ENCODE measurements around the gene TUBB1.
A peak's percentile ranks its signal among the peaks of the same experiment; 100 is the strongest.
"Not testable (repeated sequence)": the region's sequence is repeated elsewhere in the genome, so short reads cannot be mapped to it uniquely, and the experiment has no call there.

The TUBB1 gene

DNA sequence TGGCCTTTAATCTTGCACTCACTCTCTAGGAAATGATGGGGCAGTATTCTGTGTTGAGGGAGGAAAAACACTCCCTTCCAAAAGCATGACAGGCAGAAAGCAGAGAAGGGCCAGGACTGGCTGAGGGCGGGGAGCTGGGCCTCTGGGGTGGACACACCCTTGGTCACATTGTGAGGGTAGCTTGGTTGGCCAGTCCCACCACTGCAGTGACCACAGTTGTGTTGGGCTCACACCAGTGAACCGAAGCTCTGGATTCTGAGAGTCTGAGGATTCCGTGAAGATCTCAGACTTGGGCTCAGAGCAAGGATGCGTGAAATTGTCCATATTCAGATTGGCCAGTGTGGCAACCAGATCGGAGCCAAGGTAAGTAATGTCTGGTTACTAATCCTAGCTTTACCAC lies at the start of gene TUBB1:
Gene TUBB1 (plus strand): TSS at position 213 of the 400 bp plus-strand sequence. CDS start 94 bp downstream, at position 307.
- no peak for DNase-seq (ENCODE audit: low read depth in 1 of 2, low spot score in 1 of 2)

DNA sequence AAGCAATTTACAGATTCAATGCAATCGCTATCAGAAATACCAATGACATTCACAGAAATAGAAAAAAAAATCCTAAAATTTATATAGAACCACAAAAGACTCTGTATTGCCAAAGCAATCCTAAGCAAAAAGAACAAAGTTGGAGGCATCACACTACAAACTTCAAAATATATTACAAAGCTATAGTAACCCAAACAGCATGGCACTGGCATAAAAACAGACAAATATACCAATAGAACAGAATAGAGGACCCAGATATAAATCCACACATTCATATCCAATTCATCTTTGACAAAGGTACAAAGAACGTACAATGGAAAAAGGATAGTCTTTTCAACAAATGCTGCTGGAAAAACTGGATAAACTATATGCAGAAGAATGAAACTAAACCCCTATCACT lies 49.8 kb upstream of the TUBB1 start:
- no peak for DNase-seq (ENCODE audit: low read depth in 1 of 2, low spot score in 1 of 2)

DNA sequence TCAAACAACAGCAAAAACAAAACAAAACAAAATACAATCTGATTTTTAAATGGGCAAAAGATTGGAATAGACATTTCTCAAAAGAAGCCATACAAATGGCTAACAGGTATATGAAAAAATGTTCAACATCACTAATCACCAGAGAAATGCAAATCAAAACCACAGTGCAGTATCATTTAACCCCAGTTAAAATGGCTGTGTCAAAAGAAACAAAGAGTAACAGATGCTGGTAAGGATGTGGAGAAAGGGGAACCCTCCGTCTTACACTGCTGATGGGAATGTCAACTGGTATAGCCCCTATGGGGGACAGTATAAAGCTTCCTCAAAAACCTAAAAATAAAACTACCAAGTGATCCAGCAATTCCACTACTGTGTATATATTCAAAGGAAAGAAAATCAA lies 49.1 kb upstream of the TUBB1 start:
- DNase-seq (ENCODE audit: low read depth in 1 of 2, low spot score in 1 of 2) = no peak

DNA sequence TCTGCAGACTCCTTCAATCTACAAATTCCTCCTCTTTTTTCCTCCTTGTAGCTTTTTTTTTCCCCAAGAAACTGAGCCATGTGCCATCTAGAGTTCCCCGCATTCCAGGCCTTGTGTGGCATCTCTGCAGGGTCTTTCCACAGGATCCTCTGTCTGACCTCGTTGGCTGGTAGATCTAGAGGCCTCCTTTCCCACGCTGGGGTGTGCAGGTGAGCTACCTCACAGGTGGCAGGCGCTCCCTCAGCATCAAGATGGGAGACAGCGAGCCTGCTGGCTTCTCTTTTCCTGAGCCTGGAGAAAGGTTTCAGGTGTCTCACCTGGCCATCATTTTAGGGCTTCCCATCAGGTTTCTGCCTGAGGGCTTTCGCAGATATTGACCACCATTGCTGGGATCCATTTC lies 47.8 kb upstream of the TUBB1 start:
- DNase-seq (ENCODE audit: low read depth in 1 of 2, low spot score in 1 of 2) = no peak

- DNase-seq (ENCODE audit: low read depth in 1 of 2, low spot score in 1 of 2) = no peak
Measured at GRCh38 chr20:58973179-58973578, 46.0 kb upstream of the TUBB1 start.

DNA sequence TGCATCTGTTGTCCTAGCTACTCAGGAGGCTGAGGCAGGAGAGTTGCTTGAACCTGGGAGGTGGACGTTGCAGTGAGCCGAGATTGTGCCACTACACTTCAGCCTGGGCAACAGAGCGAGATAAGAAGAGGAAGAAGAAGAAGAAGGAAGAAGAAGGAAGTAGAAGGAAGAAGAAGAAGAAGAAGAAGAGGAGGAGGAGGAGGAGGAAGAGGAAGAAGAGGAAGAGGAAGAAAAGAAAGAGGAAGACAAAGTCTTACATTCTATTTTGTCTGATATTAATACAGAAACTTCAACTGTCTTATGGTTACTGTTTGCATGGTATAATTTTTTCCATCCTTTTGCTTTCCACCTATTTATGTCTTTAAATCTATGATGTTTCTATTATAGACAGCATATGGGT lies 45.4 kb upstream of the TUBB1 start:
- DNase-seq (ENCODE audit: low read depth in 1 of 2, low spot score in 1 of 2) = no peak

DNA sequence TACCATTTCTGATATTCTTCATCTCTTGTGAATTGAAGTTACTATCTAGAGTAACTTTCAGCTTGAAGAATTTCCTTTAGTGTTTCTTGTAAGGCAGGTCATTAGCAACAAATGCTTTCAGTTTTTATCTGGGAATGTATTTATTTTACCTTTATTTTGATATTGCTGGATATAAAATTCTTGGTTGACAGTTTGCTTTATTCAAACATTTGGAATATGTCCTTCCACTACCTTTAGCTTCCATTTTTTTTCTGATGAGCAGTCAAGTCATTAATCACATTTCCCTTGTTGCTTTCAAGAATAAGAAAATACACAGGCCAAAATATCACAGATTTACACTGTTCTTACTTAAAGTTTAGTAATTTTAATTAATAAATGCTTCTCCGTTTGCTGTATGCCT lies 43.9 kb upstream of the TUBB1 start:
- DNase-seq (ENCODE audit: low read depth in 1 of 2, low spot score in 1 of 2) = no peak

- DNase-seq (ENCODE audit: low read depth in 1 of 2, low spot score in 1 of 2) = no peak
Measured at GRCh38 chr20:58976061-58976730, 43.0 kb upstream of the TUBB1 start.

DNA sequence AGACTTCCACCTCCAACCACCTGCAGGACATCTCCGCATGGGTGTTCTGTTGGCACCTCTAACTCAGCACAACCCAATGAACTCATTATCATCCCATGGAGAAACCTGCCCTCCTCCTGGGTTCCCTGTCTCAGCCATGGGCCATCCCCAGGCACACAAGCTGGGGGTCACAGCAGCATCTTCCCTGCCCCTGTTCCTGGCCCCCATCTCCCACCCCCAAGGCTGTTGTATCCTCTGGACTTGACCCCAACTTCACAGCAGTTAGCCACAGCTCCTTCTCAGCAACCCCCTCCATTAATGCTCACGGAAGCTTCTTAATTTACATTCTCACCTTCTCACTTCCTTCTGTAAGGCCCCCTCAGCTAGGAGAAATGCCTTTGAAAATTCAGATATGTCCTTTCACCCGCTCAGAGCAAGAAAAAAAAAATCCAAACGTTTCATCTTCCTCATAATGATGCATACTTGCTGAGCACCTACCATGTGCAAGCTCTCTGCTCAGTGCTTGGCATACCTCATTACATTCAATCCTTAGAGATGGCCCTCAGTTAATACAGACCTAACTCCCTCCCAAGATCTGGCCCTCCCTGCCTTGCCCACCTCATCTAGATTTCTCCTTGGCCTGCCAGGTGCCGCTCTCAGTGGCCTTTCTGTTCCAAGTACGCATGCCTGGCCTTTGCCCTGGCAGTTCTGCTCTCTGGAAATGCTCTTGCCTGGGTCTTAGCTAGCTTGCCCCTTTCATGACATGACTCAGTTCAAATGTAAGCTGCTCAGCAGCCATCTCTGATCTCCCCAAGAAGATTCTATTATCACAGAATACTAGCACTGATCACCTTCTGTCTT lies 40.7 kb upstream of the TUBB1 start:
- no peak for DNase-seq (ENCODE audit: low read depth in 1 of 2, low spot score in 1 of 2)

DNA sequence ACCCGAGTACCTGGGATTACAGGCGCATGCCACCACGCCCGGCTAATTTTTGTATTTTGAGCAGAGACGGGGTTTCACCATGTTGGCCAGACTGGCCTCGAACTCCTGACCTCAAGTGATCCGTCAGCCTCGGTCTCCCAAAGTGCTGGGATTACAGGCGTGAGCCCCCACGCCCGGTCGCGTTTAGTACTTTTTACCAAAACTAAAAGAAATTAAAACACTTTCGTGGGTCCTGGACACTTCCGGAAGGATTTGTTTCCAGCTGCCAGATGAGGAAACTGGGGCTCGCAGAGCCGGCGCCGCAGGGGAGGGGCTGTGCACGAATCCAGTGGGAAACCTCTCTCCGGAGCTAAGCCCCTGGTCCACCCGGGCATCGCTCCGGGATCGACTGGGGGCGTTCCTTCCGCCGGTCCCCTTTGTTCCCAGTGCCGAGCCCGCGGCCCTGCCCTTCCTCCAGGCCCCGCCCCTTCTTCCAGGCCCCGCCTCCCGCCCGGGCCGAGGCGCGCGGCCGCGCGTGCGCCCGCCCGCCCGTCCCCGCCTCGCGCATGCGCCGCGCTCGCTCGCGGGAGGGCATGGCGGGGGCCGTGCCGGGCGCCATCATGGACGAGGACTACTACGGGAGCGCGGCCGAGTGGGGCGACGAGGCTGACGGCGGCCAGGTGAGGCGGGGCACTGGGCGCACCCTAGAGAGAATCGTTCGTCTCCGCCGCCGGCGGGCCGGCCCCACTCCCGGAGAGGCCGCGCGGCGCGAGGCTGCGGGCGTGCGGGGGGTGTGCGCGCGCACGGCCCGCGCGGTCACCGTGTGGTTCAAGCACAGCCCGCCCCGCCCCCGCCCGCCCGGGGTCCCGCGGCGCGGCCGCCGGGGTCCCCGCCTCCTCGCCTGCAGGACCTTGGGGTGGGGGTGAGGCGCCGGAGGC lies 38.3 kb upstream of the TUBB1 start, which contains the start of gene NELFCD:
Gene NELFCD (plus strand): TSS at position 546 of the 917 bp plus-strand sequence. CDS start 54 bp downstream, at position 600.
- DNase-seq (ENCODE audit: low read depth in 1 of 2, low spot score in 1 of 2) = peak; percentile 78 to 83

DNA sequence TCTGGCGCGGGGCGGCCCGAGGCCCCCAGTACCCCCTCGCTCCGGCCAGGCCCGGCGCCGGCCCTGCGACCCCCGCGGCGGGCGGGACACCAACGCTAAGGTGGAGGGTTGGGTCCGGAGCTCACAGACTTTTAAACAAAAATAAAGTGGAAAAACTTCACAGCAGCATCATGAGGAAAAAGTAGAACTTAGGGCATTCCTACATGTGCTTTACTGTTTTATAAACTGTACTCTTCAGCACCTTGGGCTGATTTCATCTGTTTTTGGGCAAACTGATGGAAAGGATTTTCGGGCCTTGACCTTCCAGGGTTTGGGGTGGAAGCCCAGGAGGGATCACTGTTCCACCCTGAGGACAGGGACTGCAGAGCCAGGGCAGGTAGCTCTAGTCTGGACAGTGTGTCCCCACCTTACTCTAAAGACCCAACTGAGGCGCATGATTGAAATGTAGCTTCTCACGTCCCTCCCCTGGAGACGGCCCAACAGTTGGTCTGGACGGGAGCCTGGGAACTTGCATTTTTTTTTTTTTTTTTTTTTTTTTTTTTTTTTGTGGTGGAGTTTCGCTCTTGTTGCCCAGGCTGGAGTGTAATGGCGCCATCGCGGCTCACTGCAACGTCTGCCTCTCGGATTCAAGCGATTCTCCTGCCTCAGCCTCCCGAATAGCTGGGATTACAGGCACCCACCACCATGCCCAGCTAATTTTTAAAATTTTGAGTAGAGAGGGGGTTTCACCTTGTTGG lies 37.4 kb upstream of the TUBB1 start:
- no peak for DNase-seq (ENCODE audit: low read depth in 1 of 2, low spot score in 1 of 2)

DNA sequence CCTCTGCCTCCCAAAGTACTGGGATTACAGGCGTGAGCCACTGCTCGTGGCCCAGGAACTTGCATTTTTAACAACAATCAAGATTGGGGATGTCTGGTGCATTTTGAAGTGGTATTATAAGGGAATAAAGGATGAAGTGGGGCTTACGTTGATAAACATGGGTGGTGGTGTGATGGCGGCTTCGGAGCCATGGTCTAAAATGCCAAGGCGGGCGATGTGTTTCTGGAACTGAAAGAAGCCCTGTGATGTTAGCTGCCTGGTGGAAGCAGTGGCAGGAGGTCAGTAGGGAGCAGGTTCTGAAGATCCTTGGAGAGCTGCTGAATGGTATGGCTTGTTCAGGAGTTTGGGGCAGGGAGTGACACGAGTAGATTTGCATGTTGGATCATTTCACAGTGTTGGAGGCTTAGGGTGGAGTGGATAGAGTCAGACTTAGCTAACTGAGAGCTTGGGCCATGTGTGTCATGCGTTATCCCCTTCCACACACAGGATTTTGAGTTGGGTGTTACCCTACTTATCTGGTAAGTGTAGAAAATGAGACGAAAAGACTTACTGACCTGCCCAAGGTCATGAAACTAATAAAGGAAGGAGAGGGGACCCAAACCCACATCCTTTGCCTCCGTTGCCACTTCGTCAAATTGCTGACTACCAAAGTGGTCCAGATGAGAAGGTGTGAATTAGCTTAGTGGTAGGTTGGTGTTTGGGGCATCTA lies 36.7 kb upstream of the TUBB1 start:
- DNase-seq (ENCODE audit: low read depth in 1 of 2, low spot score in 1 of 2) = no peak

- DNase-seq (ENCODE audit: low read depth in 1 of 2, low spot score in 1 of 2) = not testable (repeated sequence)
Measured at GRCh38 chr20:58983115-58983468, 36.1 kb upstream of the TUBB1 start.

GRCh38 chr20:58984691-58985090 lies 34.5 kb upstream of the TUBB1 start:
- DNase-seq (ENCODE audit: low read depth in 1 of 2, low spot score in 1 of 2) = no peak

GRCh38 chr20:58985656-58986055 lies 33.6 kb upstream of the TUBB1 start:
- no peak for DNase-seq (ENCODE audit: low read depth in 1 of 2, low spot score in 1 of 2)

GRCh38 chr20:58986286-58986967 lies 32.8 kb upstream of the TUBB1 start:
- DNase-seq (ENCODE audit: low read depth in 1 of 2, low spot score in 1 of 2) = no peak

DNA sequence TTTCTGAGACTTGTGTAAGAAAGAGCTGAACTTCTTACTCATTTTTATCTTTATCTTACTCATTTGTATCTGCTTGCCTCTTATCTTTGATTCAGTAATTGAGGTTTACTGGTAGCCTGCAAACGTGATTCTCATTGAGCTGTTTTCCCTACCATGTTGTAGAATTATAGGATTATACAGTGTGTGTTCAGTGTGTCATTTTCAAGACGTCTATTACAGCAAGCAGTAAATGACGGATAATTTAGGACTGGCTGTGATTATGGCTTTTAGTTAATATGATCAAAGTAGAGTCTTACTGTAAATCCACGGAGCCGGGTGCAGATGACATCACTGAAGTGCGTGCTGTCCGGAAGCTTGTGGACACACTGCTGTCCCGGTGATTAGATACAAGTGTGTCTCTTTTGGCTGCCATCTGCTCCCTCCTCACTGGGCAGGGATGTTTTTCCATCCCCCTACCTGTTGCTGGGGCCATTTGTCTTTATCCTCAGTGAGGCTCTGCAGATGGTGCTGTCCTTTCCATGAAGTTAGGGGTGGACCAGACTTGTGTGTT lies 32.2 kb upstream of the TUBB1 start:
- no peak for DNase-seq (ENCODE audit: low read depth in 1 of 2, low spot score in 1 of 2)

DNA sequence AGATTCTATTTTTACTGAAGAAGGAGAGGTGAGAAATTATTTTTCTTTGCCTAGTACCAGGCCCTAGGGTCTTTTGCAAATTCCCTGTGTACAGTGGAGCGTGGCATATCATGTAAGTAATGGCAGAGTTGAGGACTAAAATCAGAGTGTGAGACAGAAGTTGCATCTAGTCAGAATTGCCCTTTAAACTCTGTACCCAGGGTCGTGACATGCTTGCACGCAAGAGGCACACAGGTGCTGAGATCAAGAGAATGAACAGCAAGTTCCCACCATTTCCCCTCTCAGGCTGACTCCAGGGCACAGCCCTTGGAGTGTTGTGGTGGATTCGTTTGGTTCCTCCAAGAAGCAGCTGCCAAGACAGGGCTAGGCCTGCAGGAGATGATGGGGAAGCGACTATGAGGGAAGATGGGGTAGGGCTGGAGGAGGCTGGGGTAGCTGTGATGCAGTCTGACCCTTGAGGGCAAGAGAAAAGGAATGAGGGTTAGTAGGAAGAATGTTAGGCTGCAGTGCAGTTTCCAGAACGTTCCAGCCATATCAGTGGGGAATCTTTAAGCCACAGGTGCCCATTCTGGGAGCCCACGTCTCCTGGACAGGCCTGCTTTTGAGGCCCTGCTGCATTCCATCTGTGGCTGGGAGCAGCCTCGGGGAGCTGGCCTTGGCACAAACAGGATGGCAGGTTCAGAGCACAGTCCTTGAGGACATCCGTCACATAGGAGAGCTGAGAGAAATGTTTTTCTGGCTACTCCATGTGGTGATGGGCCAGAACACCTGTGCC lies 31.3 kb upstream of the TUBB1 start:
- DNase-seq (ENCODE audit: low read depth in 1 of 2, low spot score in 1 of 2) = no peak

DNA sequence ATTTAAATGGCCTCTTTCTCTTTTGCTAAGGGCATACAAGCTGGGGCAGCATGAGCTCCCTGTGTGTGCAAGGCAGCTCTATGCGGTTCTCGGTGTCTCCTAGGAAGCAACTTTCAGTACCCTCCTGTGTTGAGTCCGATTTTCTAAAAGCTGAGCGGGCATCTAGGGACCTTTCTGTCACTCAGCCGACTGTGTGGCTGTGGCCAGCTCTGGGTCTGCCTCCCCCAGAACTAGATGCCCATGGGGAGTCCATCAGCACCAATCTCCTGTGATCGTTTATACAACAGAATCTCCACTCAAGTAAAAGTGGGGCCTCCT lies 30.7 kb upstream of the TUBB1 start:
- DNase-seq (ENCODE audit: low read depth in 1 of 2, low spot score in 1 of 2) = no peak

Measured in activated T-helper 1 cell treated with anti-CD3 and anti-CD28 coated beads, Interleukin-2, amount 50 U/mL, for 16 hours (primary cell).